DND-41 (cell line): ENCODE data around the gene TNNI3K.

Experiments used
- CTCF ChIP-seq: IDR thresholded peaks from 2 replicates; pipeline ENCODE4 v1.5.1; 2012; ENCODE audit warnings: borderline replicate concordance, low read length, moderate library complexity, mild to moderate bottlenecking; ENCODE audit not compliant: poor library complexity, severe bottlenecking; ENCODE audit errors: extremely low read depth
- EZH2 ChIP-seq: IDR thresholded peaks from 3 replicates; pipeline ENCODE4 v1.6.1; 2012; ENCODE audit warnings: borderline replicate concordance, low read depth, mild to moderate bottlenecking, moderate library complexity, low read length, inconsistent platforms; ENCODE audit not compliant: severe bottlenecking

DNA sequence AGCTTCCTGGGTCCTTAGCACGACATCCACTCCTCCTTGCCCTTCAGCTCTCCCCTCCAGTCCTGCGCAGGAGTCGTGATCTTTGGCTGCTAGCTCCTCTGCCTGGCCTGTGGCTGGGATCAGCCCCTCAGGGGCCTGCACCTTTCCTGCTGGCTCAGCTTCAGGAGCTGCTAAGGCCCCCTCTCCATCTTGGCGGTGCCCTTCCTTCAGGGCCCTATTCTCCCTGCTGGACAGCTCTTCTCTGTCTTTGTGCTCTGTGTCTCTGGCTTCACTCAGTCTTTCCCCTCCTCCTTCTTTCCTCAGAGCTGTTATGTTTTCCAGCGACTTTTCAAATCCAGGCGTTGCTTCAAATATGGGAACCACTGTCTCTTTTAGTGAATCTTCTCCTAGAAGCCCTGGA, 336.7 kb downstream of the TNNI3K start:
- TF ChIP-seq CTCF, result no peak
- TF ChIP-seq EZH2, result no peak
